Small intestine (tissue), 7 donors: ENCODE results near the gene SLC4A5. TPM values are rescaled to one million over a fixed set of nuclear protein-coding genes. Genes with fewer than 3 reads are reported as not detected.

ENCODE experiments used
- DNase-seq, 2 donors: peaks; one replicate each; pipeline versions ENCODE4 v3.0.0 to v3.0.0-alpha.2; 2013
- FAIRE-seq: peaks from 2 replicates; lab custom pipeline; 2012; peaks lifted over from hg19 to GRCh38; lab: Jason Lieb, UNC
- H3K27ac ChIP-seq, 3 donors: one replicate each; pipeline ENCODE4 v1.5.1; 2013; ENCODE audit warnings: low read length in 2 of 3, mild to moderate bottlenecking in 2 of 3, control low read depth in 1 of 3, inconsistent platforms in 1 of 3, low read depth in 1 of 3, moderate library complexity in 1 of 3
- H3K27me3 ChIP-seq, 3 donors: one replicate each; pipeline ENCODE4 v1.6.1; 2013; ENCODE audit warnings: low read length in 3 of 3, inconsistent platforms in 1 of 3; ENCODE audit not compliant: control insufficient read depth in 3 of 3, insufficient read depth in 3 of 3
- H3K36me3 ChIP-seq, 3 donors: one replicate each; pipeline ENCODE4 v1.6.1; 2013; ENCODE audit warnings: low read length in 3 of 3, inconsistent platforms in 1 of 3, low read depth in 1 of 3, mild to moderate bottlenecking in 1 of 3, moderate library complexity in 1 of 3; ENCODE audit not compliant: control insufficient read depth in 3 of 3, insufficient read depth in 2 of 3
- H3K4me1 ChIP-seq, 3 donors: one replicate each; pipeline ENCODE4 v1.6.1; 2013; ENCODE audit warnings: low read length in 2 of 3, inconsistent platforms in 1 of 3, low read depth in 1 of 3, mild to moderate bottlenecking in 1 of 3, moderate library complexity in 1 of 3; ENCODE audit not compliant: control insufficient read depth in 3 of 3, insufficient read depth in 2 of 3
- H3K4me3 ChIP-seq, 3 donors: one replicate each; pipeline ENCODE4 v1.5.1; 2013; ENCODE audit warnings: low read length in 3 of 3, control low read depth in 1 of 3, inconsistent platforms in 1 of 3, low read depth in 1 of 3, mild to moderate bottlenecking in 1 of 3, moderate library complexity in 1 of 3
- H3K9me3 ChIP-seq, 2 donors: one replicate each; pipeline ENCODE4 v1.6.1; 2013; ENCODE audit warnings: low read depth in 1 of 2, low read length in 1 of 2; ENCODE audit not compliant: control insufficient read depth in 2 of 2, insufficient read depth in 1 of 2
- WGBS, 3 donors: extraction: QIAGEN DNeasy Blood & Tissue Kit; methylation state at CpG; one replicate each; pipeline ENCODE4 v1.1.7; 2013; 5-methylcytosine and 5-hydroxymethylcytosine counted together
- polyA plus RNA-seq, 4 donors: library from polyadenylated mRNA; stranded (reverse) in 3 of 4; unstranded in 1 of 4; fragments of 200-250 nt in 3 of 4; fragments of 120-200 nt in 1 of 4; gene quantifications; one replicate each; pipeline versions ENCODE4 v1.2.1 to v1.2.3, GENCODE V29; 2013
- donor health status: healthy with polysubstance abuse.
- donor health status: control.
- donor health status: control.
- donor health status: Bipolar disorder and iron deficiency.
- donor health status: healthy.

The SLC4A5 gene
- polyA plus RNA-seq, 4 donors: 0.43 to 2.0 (median 0.59) TPM; not detected in 1

DNA sequence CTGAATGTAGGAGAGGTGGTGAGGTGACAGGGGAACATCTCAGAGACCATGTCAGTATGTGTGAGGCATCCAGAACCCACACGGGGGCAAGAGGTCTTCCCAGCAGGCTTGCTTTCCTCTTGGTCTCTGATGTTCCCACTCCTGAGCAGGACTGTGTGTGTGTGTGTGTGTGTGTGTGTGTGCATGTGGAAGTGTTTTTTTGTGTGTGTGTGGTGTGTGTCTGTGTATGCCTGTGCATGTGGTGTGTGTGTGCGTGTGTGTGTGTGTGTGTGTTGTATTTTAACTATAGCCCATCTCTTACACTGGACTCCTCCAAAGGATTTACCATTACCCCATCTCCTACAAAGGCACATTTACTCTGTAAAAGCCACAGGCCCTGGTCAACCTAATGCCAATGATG is 40.4 kb downstream of the SLC4A5 start:
- DNase-seq (no peak), FAIRE-seq (no peak)
- 82 to 91% (median 91%) methylated on average over 2 of the region's 2 CpGs for WGBS, 3 donors
- Histone ChIP-seq H3K27me3 (no peaks in the 10 kb centered on the region), H3K36me3 (no peaks in the 10 kb centered on the region), H3K27ac (no peak overlapping the region), H3K4me3 (no peak overlapping the region), H3K9me3 (peaks cover 2 to 8% of the 10 kb centered on the region in 2 donors), H3K4me1 (no peaks in the 10 kb centered on the region)

DNA sequence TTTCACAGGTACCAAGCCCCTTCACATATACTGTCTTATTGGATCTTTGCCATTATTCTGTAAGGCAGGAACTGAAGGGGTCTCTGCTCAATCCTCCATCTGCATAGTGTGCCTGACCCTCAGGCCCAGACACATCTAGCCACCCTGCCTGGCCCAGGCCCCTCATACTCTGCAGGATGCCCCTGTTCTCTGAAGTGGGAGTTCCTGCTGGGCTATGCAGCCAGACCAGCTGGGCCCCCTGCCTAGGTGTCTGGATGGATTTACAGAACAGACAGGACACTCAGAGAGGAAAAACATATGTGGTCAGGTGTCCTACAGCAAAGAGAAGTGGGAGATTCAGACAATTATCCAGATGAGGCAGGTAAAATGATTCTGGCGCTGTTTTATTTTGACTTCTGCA is 42.0 kb downstream of the SLC4A5 start:
- 94 to 96% (median 95%) methylated on average over 1 of the region's 1 CpG for WGBS, 3 donors
- H3K4me3 ChIP-seq: no peak overlapping the region
- H3K4me1 ChIP-seq: no peaks in the 10 kb centered on the region
- H3K9me3 ChIP-seq: peaks cover 2 to 8% of the 10 kb centered on the region in 2 donors
- no peaks in the 10 kb centered on the region for H3K36me3 ChIP-seq
- FAIRE-seq (no peak), DNase-seq (no peak)
- H3K27me3 ChIP-seq: no peaks in the 10 kb centered on the region
- H3K27ac ChIP-seq: no peak overlapping the region

DNA sequence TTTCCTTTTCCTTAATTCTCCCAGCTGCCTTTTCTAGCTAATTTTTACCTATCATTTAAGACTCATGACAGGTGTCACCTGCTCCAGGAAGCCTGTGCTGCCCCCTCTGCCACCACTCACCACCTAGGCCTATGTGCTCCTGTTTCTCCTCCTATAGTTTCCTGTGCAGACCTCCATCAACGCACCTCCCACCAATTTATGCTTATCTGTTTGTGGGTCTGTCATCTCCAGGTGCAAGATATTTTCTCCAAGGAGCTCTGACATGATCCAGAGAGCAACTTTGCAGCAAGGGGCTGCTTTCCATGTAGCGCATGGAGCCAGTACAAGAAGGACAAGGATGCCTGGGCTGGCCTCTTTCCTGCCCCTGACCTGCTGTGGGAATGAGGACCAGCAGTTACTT is 42.7 kb downstream of the SLC4A5 start:
- DNase-seq (no peak), FAIRE-seq (no peak)
- H3K27ac ChIP-seq: no peak overlapping the region
- no peaks in the 10 kb centered on the region for H3K4me1 ChIP-seq
- 84 to 93% (median 85%) methylated on average over 2 of the region's 2 CpGs for WGBS, 3 donors
- H3K9me3 ChIP-seq: peaks cover 2 to 8% of the 10 kb centered on the region in 2 donors
- H3K36me3 ChIP-seq: no peaks in the 10 kb centered on the region
- H3K4me3 ChIP-seq: no peak overlapping the region
- H3K27me3 ChIP-seq: no peaks in the 10 kb centered on the region

DNA sequence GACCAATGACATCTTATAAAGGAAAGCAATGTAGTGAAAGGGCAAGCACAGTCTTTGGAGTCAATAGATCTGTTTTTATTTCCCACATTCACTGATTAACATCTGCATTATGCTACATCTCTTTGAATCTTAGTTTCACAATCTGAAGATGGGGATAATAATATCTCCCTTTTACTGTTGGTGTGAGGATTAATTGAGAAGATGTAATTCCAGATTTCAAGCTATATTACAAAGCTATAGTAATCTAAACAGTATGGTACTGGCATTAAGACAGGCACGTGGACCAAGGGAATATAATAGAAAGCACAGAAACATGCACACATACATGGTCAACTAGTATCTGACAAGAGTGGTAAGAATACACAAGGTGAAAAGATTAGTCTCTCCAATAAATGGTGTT is 45.3 kb downstream of the SLC4A5 start:
- Histone ChIP-seq H3K4me3 (no peak overlapping the region), H3K9me3 (peaks cover 2 to 8% of the 10 kb centered on the region in 2 donors), H3K27ac (no peak overlapping the region), H3K4me1 (peaks cover 0 to 7% (median 0%) of the 10 kb centered on the region in 3 donors), H3K27me3 (no peaks in the 10 kb centered on the region), H3K36me3 (no peaks in the 10 kb centered on the region)
- FAIRE-seq: no peak
- WGBS, 3 donors: 81 to 100% (median 94%) methylated on average over 1 of the region's 1 CpG
- DNase-seq: no peak

DNA sequence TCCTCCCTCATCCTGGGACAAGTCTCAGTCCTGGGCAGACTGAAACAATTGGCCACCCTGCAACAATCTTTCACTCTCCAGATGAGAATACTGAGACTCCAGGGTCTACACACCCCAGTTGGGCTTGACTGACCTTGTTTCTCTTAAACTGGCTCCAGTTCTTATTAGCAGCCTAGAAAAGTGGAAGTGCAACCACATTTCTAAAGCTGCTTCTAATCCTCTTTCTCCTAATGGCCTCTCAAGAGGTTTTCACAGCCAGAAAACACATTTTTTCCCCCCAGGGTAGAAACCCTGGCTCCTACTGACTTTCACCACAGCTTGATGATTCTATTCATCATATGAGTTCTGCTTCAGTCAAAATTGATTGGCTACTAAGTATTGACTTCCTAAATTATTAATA is 45.8 kb downstream of the SLC4A5 start:
- Histone ChIP-seq H3K4me3 (no peak overlapping the region), H3K9me3 (peaks cover 2 to 8% of the 10 kb centered on the region in 2 donors), H3K27me3 (no peaks in the 10 kb centered on the region), H3K27ac (no peak overlapping the region), H3K36me3 (no peaks in the 10 kb centered on the region), H3K4me1 (peaks cover 0 to 8% (median 0%) of the 10 kb centered on the region in 3 donors)
- FAIRE-seq: no peak
- DNase-seq: no peak

DNA sequence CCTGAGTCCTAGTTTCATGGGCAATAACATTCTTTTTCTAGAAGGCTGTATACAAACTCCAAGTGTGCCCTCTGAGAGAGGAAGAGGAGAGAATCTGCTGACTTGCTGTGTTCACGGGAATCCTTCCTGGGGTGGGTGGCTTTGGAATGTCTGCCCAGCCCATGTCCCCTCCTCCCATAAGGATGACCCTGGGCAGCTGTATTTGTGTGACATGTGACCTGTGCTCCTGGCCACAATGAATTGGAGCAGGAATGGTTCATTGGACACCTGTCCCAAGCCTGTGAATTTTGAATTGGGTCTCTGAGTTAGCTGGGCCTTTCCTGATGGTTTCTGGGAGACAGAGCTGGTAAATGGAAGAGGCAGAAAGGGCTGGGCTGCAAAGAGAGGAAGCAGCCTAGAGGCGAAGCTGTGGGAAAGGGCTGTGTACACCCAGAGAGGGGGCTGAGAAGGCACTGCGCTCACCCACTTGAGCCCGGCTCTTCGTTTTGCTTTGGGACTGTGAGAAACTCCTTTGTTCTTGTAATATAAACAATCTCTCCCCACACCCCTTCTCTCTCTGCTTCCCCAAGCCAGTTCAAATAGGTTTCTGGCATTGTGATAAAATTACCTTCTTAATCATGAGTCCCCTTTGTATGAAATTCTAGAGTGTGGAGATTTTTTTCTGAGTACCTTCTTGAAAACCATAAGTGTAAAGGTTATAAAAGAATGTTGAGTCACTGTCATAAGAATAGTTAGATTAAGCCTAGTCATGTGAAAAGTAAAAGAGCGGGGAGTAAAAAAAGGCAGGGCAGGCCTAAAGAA is 49.8 kb downstream of the SLC4A5 start:
- H3K27ac ChIP-seq: peak overlapping the region in 1 of 3 donors; percentile 44
- no peaks in the 10 kb centered on the region for H3K27me3 ChIP-seq
- WGBS, 3 donors: 84 to 96% (median 94%) methylated on average over 6 of the region's 6 CpGs
- H3K4me3 ChIP-seq: no peak overlapping the region
- peaks cover 0 to 8% (median 0%) of the 10 kb centered on the region in 3 donors for H3K4me1 ChIP-seq
- FAIRE-seq (no peak), DNase-seq (peak in 1 of 2 donors; percentile 35)
- no peaks in the 10 kb centered on the region for H3K9me3 ChIP-seq
- H3K36me3 ChIP-seq: no peaks in the 10 kb centered on the region

DNA sequence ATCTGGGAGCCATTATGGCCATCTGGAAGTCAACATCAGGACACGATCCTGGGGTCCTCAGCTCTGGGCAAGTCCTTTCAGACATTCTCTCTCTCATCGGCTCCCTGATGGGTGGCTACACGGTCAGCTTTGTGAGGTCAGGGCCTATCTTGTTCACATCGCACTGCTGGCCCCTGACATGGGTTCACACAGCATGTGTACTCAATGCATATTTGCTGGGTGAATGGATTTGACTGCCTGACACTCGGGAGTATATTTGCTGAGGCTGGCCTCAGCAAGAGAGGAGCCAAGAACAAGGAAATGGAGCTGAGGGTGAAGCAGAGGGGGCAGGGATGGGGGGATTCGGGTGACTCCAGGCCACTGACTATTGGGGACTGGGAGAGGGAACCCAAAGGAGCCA is 50.5 kb downstream of the SLC4A5 start:
- Histone ChIP-seq H3K36me3 (no peaks in the 10 kb centered on the region), H3K4me1 (peaks cover 0 to 8% (median 0%) of the 10 kb centered on the region in 3 donors), H3K27ac (no peak overlapping the region), H3K9me3 (no peaks in the 10 kb centered on the region), H3K27me3 (no peaks in the 10 kb centered on the region), H3K4me3 (no peak overlapping the region)
- peak in 1 of 2 donors; percentile 5 for DNase-seq
- no peak for FAIRE-seq
- 87 to 90% (median 89%) methylated on average over 6 of the region's 6 CpGs for WGBS, 3 donors

DNA sequence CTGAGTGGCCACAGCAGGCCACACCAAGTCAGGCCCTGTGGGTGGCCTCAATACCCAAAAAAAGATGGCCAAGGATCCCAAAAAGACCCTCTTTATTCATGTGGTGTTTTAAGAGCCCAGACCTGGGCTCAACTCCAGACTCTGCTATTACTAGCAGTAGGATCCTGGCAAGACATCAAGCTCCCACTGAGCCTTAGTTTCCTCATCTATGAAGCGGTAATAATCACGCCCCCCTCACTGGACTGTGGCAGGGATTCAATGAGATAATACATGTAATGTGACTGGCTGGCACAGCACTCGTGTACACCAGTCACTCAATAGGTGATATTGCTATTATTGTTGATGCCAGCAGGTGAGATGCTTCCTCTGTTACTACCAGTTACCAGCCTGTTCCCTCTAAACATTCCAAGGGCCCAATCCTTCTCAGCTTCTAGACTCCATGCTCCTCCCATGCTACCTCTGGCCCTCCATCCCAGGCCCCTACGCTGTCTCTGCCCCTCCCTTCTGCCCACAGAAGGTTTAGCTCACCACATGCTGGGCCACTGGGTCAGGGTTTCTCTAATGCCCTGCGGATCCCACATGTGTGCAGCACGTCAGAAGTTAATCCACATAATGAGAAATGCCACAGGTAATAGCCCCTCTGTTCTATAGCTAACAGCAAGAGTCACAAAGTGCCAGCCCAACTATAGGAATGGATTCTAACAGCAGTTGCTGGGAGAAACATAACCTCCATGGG is 51.2 kb downstream of the SLC4A5 start:
- Histone ChIP-seq H3K4me3 (no peak overlapping the region), H3K36me3 (no peaks in the 10 kb centered on the region), H3K27me3 (no peaks in the 10 kb centered on the region), H3K4me1 (peaks cover 0 to 8% (median 0%) of the 10 kb centered on the region in 3 donors), H3K27ac (no peak overlapping the region), H3K9me3 (no peaks in the 10 kb centered on the region)
- no peak for FAIRE-seq
- DNase-seq: no peak
- WGBS, 3 donors: 92 to 95% (median 93%) methylated on average over 6 of the region's 6 CpGs
